ENCODE results near the gene CCP110.

GRCh38 chr16:19578378-19578971 lies 54.7 kb downstream of the CCP110 start:
- TF ChIP-seq CTCF (IDR thresholded peaks at IDR 0.05): no peak
- TF ChIP-seq POLR2A (IDR thresholded peaks at IDR 0.05): no peak
